ENCODE results near the gene CFAP77. TPM values are rescaled to one million over a fixed set of nuclear protein-coding genes. Genes with fewer than 3 reads are reported as not detected.

CFAP77 gene
- polyA plus RNA-seq, 1 of the 3 experiments (the other 2 are of a cell fraction): 1.1 TPM

- Histone ChIP-seq H3K27me3 (ENCODE audit: insufficient read depth) (peaks cover 90% of the 10 kb centered on the region), H3K9ac (no peak within 1 kb of the TSS), H3F3A (replicated peaks; ENCODE audit: insufficient read depth) (no peaks in the 10 kb centered on the region), H3K9me2 (no peaks in the 10 kb centered on the region), H4K20me1 (ENCODE audit: insufficient read depth) (peaks cover 35% of the 10 kb centered on the region), H3K27ac (ENCODE audit: low read depth in 2 of 2, low read length in 1 of 2) (no peak within 1 kb of the TSS), H3K36me3 (replicated peaks in 1 of 2; ENCODE audit: control insufficient read depth in 1 of 2, insufficient read depth in 2 of 2, low read length in 1 of 2) (no peaks in the 10 kb centered on the region), H3K4me3 (ENCODE audit: low read depth in 2 of 2, low read length in 1 of 2) (peak within 1 kb of the TSS; percentile 39 to 61), H3K9me3 (no peaks in the 10 kb centered on the region), H3K4me2 (peak within 1 kb of the TSS; percentile 86), H2AFZ (ENCODE audit: low read depth) (no peak within 1 kb of the TSS), H3K4me1 (ENCODE audit: control insufficient read depth in 1 of 2, insufficient read depth in 2 of 2, low read depth in 1 of 2, low read length in 1 of 2) (peaks cover 8% of the 10 kb centered on the region in 2 experiments; a peak in 1 of 4 replicates), H3K79me2 (ENCODE audit: insufficient read depth) (no peaks in the 10 kb centered on the region)
- WGBS (ENCODE audit: low lambda C conversion rate): 7% methylated on average over 14 of the region's 36 CpGs
- no peak for TF ChIP-seq FOXJ3 (CRISPR knock-in tag; IDR thresholded peaks at IDR 0.05)
- no peak for TF ChIP-seq GABPA (IDR thresholded peaks at IDR 0.05; ENCODE audit: low read depth)
- no peak for TF ChIP-seq RXRA (IDR thresholded peaks at IDR 0.05; ENCODE audit: borderline replicate concordance, low read depth)
- no peak for TF ChIP-seq ZBTB33 (IDR thresholded peaks at IDR 0.05; ENCODE audit: borderline replicate concordance, low read depth)
- no peak for TF ChIP-seq RFX5 (IDR thresholded peaks at IDR 0.05; ENCODE audit: low read length)
- TF ChIP-seq SMC3 (IDR thresholded peaks at IDR 0.05; ENCODE audit: low read depth, low read length): no peak
- no peak for TF ChIP-seq FOSL2 (IDR thresholded peaks at IDR 0.05; ENCODE audit: borderline replicate concordance, low read depth)
- no peak for TF ChIP-seq POLR2AphosphoS5 (IDR thresholded peaks at IDR 0.05; ENCODE audit: low read depth, low read length)
- no peak for TF ChIP-seq MXI1 (IDR thresholded peaks at IDR 0.05; ENCODE audit: low read depth, low read length)
- TF ChIP-seq RCOR1 (IDR thresholded peaks at IDR 0.05; ENCODE audit: low read length): no peak
- no peak for TF ChIP-seq CHD2 (IDR thresholded peaks at IDR 0.05; ENCODE audit: low read length, partially characterized antibody)
- no peak for TF ChIP-seq TEAD4 (IDR thresholded peaks at IDR 0.05; ENCODE audit: borderline replicate concordance, insufficient read depth)
- TF ChIP-seq, protein P1, sequence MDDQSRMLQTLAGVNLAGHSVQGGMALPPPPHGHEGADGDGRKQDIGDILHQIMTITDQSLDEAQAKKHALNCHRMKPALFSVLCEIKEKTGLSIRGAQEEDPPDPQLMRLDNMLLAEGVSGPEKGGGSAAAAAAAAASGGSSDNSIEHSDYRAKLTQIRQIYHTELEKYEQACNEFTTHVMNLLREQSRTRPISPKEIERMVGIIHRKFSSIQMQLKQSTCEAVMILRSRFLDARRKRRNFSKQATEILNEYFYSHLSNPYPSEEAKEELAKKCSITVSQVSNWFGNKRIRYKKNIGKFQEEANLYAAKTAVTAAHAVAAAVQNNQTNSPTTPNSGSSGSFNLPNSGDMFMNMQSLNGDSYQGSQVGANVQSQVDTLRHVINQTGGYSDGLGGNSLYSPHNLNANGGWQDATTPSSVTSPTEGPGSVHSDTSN (IDR thresholded peaks at IDR 0.05): no peak
- TF ChIP-seq ELF1 (IDR thresholded peaks at IDR 0.05): no peak
- no peak for TF ChIP-seq NFIC (IDR thresholded peaks at IDR 0.05; ENCODE audit: borderline replicate concordance)
- TF ChIP-seq, protein P2, sequence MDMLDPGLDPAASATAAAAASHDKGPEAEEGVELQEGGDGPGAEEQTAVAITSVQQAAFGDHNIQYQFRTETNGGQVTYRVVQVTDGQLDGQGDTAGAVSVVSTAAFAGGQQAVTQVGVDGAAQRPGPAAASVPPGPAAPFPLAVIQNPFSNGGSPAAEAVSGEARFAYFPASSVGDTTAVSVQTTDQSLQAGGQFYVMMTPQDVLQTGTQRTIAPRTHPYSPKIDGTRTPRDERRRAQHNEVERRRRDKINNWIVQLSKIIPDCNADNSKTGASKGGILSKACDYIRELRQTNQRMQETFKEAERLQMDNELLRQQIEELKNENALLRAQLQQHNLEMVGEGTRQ (IDR thresholded peaks at IDR 0.05; ENCODE audit: borderline replicate concordance, low read depth, low read length): no peak
- no peak for TF ChIP-seq REST (IDR thresholded peaks at IDR 0.05; ENCODE audit: low read depth, low read length)
- POLR2A ChIA-PET: no interaction called here
- CTCF ChIA-PET: interaction anchor here (0.8 to 3.1 kb wide), 5 partner anchors 88 to 320 kb away, joined by 3 to 15 read pairs (median 3); partner anchors contain the start of gene GTF3C4
- peak; percentile 50 for DNase-seq
These were observed 172.3 kb downstream of the CFAP77 start, which contains the start of gene BARHL1 for GRCh38 chr9:132582276-132582785. BARHL1 (plus strand) TSS chr9:132582606; CDS start chr9:132582798, 192 bp downstream.
